HL-60/S4 (cell line): Measurements from ENCODE around the gene HDDC3.

ENCODE experiments used
- in situ Hi-C: fragments of 300-500 bp; cut with MboI; formaldehyde crosslinking; loops from 2 replicates; pipeline ENCODE4 v1.14.3; 2022; ENCODE audit warnings: low sequenced_read_pairs

HDDC3 gene

DNA sequence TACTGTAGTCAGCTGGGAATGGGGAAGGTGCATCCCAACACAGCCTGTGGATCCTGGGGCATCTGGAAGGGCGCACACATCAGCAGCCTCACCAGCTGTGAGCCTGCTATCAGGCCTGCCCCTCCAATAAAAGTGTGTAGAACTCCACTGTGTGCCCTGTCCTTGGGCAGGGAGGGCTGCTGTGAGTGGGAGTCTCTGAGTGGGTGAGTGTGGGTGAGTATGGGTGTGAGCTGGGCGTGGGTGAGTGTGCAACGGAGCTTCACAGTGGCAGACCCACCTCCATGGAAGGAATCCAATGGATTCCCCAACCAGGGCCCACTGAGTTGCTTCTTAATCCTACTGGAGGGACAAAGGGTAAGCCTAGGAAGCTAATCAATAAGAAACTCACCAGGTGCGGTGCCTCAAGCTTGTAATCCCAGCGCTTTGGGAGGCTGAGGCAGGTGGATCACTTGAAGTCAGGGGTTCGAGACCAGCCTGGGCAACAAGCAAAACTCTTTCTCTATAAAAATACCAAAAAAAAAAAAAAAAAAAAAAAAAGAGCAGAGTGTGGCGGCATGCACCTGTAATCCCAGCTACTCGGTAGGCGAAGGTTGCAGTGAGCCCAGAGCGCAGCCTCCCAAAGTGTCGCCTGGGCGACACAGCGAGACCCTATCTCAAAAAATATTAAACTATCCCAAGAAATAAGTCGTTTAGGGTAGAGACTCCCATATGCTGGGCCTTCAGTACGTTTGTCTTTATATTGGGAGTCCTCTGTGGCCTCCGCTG is 21.8 kb upstream of the HDDC3 start:
- in situ Hi-C loops, result no loop called here

DNA sequence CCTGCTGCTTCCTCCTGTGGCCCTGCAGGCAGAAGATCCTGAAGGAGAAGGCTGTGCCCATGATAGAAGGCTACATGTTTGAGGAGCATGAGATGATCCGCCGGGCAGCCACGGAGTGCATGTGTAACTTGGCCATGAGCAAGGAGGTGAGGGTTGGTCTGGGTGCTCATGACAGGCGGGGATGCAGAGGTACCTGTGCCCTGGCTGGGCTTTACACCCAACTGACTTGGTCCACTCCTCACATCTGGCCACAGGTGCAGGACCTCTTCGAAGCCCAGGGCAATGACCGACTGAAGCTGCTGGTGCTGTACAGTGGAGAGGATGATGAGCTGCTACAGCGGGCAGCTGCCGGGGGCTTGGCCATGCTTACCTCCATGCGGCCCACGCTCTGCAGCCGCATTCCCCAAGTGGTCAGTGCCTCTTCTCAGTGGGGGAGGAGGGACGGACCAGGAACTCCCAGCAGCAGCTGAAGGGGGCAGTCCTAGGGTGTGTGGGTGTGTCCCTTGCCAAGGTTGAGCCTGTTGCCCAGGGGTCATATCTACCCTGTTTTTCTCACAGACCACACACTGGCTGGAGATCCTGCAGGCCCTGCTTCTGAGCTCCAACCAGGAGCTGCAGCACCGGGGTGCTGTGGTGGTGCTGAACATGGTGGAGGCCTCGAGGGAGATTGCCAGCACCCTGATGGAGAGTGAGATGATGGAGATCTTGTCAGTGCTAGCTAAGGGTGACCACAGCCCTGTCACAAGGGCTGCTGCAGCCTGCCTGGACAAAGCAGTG is 20.7 kb upstream of the HDDC3 start:
- in situ Hi-C loops, result no loop called here

DNA sequence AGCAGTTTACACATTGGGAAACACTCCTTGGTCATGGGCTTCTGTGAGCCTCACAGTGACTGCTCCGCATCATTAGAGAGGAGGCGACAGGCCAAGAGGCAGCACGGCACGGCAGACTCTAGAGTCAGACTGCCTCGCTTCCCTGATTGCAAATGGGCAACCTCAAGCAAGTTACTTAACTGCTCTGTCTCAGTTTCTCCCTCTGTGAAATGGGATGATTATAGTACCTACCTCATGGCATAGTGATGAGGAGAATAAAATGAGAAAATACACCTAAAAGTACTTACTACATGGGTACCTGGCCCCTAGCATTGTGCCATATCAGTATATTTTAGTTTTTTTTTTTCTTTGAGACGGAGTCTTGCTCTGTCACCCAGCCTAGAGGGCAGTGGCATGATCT is 18.3 kb upstream of the HDDC3 start:
- in situ Hi-C loops, result no loop called here

DNA sequence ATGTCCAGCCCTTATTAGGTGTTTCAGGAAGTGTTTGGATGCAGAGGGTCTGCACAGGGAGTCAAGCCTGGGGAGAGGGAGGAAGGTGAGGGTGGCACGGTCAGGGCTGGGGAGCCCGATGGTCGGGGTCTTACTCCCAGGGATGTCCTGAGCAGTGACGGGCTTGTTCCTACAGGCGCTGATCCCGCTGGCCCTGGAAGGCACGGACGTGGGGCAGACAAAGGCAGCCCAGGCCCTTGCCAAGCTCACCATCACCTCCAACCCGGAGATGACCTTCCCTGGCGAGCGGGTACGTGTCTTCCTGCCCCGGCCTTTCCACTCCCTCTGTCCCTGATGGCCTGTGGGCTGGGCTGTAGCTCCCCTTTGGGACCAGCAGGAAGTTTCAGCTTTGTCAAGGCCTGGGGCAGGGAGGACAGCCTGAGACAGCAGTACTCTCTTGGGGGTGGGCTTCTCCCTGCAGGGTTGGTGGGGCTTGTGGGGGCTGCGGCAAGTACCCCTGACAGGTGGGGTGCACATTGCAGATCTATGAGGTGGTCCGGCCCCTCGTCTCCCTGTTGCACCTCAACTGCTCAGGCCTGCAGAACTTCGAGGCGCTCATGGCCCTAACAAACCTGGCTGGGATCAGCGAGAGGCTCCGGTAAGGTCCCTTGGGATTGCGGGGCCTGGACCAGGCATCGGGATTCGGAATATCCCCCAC is 17.8 kb upstream of the HDDC3 start:
- in situ Hi-C loops, result no loop called here

DNA sequence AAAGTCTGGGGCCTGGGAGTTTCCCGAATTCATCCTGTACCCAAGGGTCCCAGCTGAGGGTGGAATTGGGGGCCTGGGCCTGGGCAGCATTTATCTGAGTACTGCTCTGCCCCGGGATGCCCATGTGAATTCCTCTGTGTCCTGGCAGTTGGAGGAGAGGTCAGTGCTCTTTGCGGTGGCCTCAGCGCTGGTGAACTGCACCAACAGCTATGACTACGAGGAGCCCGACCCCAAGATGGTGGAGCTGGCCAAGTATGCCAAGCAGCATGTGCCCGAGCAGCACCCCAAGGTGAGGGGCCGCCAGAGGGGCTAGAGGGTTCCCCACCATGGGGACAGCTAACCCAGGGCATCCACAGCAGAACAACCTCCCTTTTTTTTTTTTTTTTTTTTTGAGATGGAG is 16.2 kb upstream of the HDDC3 start:
- in situ Hi-C loops, result no loop called here

DNA sequence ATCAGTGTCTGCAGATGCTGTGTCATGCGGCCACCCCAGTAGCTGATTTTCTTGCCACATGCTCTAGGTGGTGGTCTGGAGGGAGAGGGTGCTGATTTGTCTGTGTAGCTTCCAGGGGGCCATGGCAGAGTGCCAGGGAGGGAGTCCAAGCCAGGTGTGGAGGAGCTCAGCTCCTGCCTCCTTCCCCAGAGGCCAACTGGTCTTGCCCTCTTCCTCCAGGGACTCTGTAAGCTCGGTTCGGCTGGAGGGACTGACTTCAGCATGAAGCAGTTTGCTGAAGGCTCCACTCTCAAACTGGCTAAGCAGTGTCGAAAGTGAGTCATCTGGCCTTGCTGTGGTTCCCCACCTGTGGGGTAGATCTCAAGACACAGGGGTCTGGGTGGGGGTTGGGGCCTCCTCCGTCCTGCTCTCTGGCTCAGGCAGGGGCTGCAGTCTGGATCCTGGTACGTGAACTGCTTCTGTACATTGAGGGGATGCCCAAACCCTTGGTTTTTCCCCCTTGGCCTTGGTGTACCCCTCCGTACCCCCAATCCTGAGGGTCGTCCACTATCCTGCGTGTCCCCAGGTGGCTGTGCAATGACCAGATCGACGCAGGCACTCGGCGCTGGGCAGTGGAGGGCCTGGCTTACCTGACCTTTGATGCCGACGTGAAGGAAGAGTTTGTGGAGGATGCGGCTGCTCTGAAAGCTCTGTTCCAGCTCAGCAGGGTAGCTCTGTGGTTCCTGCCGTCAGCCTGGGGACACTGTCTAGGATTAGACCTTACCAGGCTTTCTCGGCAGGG is 15.4 kb upstream of the HDDC3 start:
- in situ Hi-C loops, result no loop called here

DNA sequence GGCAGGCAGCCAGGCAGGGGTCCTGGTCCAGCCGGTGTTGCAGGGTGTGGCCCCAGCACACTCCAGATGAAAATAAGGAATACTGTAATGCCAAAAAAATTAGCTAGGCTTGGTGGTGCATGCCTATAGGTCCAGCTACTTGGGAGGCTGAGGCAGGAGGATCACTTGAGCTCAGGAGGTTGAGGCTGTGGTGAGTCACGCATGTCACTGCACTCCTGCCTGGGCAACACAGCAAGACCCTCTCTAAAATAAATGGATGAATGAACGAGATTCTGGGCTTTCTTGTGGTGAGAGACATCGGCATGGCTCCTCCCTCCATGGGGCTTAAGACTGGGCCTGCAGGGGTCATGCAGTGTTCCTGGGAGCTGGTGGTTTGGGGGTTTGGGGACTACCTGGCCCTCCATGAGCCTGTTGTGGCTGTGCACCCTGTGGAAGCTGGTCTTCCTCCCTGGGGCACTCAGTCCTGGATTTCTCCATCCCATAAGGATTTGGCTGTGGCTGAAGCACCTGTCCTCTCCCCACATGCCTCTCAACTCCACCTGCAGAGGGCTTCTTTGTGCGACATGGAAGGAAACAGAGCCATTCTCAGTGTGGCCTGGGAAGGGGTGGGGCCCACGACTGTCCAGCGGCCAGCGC is 14.7 kb upstream of the HDDC3 start:
- in situ Hi-C loops, result no loop called here

DNA sequence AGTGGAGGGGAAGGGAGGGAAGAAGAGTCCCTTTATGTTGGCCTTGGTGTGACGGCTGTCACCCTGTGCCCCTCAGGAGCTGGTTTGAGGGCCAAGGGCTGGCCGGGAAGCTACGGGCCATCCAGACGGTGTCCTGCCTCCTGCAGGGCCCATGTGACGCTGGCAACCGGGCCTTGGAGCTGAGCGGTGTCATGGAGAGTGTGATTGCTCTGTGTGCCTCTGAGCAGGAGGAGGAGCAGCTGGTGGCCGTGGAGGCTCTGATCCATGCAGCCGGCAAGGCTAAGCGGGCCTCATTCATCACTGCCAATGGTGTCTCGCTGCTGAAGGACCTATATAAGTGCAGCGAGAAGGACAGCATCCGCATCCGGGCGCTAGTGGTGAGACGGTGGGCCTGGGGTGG is 14.2 kb upstream of the HDDC3 start:
- in situ Hi-C loops, result no loop called here

DNA sequence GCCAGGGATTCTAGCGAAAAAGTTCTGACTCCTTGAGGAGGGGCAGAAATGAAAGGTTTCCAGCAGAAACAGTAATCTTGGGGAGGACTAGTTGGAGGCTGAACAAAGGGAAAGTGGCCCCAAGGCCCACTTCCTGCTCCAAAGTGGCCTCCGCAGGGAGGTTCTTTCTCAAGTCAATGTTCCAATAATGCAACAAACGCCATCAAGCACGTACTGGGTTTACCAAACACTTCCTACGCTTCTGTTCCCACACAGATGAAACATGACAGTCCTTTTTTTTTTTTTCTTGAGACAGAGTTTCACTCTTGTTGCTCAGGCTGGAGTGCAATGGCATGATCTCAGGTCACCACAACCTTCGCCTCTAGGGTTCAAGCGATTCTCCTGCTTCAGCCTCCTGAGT is 12.7 kb upstream of the HDDC3 start:
- in situ Hi-C loops, result no loop called here

DNA sequence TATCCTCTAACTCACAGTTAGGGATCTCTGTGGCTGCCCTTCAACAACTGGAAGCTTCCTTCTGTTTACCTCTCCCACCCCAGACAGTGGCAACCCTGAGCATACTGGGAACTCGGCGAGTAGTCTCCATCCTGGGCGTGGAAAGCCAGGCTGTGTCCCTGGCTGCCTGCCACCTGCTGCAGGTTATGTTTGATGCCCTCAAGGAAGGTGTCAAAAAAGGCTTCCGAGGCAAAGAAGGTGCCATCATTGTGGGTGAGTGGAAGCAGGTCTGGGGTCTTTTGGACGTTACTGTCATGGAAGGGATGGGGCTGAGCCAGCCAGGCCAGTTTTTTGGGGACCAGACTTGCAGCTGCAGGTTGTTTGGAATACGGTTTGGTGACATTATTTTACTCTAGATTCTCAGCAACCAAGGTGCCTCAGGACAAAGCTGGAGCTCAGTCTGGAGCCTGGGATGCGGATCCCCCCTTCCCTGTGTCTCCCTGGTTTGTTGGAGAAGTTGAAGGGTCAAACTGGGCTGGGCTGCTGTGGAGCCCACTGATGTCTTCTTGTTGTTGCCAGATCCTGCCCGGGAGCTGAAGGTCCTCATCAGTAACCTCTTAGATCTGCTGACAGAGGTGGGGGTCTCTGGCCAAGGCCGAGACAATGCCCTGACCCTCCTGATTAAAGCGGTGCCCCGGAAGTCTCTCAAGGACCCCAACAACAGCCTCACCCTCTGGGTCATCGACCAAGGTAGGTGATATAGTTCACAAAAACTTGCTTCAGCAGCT is 10.2 kb upstream of the HDDC3 start:
- in situ Hi-C loops, result no loop called here

DNA sequence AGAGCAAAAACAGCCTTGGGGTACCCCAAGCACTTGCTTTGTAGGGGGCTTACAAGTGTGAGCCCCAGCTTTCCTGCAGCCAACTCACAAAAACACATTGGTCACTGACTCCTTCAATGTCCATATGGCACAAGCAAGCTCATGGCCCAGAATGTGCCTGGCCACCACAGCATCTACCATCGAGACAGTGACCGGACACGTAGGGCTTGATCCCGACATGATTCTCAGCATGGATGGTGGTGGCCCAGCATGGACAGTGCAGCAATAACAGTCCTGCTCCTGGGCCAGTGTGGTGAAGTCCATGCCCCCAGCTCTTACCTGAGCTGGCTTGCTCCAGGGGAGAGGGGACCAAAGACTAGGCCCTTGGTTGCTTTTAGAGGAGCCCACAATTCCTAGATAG is 8.7 kb upstream of the HDDC3 start:
- in situ Hi-C loops, result no loop called here

DNA sequence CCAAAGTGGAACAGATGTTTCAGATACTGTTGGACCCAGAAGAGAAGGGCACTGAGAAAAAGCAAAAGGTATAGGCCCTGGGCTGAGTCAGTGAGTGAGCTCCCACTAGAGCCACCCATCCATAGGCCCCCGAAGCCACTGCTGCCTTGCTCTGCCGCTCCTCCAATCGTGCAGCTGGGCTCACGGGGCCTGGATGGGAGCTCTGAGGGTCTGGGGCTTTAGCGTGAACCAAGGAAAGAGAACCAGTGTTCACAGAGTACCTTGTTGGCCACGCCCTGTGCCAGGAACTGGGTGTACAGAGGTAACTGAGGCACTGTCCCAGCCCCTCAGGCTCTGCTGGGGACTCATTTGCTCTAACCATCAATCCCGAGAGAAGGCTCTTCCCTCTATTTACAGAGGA is 7.4 kb upstream of the HDDC3 start:
- in situ Hi-C loops, result no loop called here

DNA sequence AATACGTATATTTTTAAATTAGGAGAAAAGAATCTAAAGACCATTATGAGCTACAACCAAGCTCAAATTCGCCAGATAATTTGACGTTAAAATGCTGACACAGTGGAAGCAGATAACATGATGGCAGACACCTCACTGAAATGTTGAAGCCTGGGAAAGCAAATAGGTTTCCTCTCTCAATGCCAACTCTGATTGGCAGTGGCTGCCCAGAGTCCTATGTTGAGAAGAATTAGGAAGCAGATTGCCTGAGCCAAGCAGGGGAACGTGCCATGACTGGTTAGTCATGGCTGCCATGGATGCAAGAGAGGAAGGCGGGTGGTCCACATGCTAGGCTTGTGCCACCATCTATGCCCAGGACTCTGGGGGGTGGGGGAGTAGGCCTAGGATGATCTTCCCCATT is 5.9 kb upstream of the HDDC3 start:
- in situ Hi-C loops, result no loop called here

DNA sequence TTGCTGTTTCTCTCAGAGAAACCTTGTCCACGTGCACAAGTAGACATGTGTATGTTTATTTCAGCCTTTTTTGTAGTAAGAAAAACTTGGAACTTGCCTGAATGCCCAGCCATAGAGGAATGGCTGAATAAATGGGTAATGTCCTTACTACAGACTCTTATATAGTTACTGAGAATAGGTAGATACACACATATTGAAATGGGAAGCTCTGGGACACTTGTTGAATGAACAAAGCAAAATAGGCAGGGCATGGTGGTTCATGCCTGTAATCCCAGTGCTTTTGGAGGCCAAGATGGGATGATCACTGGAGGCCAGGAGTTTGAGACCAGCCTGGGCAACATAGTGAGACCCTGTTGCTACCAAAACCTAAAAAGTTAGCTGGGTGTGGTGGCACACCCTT is 4.5 kb upstream of the HDDC3 start:
- in situ Hi-C loops, result no loop called here

DNA sequence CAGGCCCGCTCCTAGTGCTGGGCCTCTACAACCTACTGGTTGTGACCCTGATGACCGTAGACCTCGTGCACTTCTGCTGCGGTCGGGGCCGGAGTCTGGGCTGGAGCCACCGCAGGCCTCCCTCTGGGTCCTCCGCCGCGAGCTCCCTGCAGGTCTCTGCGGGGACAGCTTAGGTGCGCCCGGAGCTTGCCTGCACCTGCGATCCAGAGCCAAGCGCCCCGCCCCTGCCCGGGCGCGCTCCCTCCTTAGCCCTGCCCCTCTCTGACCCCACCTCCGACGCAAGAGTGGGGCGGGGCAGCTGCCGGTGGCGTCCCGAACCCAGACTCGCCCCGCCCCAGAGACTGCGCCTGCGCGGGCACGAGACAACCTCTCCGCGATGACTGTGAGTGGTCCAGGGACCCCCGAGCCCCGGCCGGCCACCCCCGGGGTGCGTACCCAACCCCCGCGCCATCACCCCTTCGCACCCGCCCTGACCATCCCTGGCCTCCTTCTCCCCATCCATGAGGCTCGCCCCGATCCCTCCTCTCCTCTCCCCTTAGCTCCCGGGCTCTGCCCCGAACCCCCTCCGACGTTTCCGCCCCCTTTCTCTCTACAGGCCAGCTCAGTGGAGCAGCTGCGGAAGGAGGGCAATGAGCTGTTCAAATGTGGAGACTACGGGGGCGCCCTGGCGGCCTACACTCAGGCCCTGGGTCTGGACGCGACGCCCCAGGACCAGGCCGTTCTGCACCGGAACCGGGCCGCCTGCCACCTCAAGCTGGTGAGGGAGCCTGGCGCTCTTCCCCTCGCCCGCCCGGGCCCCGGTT is 2.8 kb upstream of the HDDC3 start, which contains the start of gene UNC45A:
Gene UNC45A (plus strand): TSS at position 337 of the 803 bp plus-strand sequence. CDS start 40 bp downstream, at position 377.
- in situ Hi-C loops, result no loop called here

DNA sequence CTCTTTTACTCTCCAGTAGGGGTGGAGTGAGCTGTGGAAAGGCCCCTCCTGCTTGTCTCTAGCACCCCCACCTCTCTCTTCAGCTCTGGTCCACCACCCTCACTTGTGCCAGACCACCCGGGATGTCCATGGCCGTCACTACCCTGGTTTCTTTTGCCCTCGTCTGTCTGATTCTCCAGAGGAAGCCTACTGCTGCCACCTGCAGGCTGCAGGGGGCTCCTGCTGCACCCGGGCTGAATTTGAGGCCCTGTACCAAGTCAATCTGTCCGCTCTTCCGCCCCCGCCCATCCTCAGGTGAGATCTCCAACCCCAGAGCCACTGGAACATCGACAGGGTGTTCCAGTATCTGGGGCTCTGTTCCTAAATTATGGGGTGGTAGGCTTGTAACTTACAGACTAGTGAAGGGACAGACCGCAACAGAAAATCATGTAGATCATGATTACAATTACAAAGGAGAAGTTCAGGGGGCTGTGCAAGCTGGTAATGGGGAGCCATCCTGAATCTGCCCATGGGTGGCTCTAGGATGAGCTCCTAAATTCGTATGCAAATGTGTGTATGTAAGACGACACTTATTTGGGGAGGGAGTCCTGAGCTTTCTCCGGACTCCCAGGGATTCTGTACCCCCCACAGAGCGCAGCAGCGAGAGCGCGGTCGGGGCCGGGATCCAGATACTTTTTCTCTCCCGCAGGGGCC is 2.1 kb upstream of the HDDC3 start:
- in situ Hi-C loops, result no loop called here

DNA sequence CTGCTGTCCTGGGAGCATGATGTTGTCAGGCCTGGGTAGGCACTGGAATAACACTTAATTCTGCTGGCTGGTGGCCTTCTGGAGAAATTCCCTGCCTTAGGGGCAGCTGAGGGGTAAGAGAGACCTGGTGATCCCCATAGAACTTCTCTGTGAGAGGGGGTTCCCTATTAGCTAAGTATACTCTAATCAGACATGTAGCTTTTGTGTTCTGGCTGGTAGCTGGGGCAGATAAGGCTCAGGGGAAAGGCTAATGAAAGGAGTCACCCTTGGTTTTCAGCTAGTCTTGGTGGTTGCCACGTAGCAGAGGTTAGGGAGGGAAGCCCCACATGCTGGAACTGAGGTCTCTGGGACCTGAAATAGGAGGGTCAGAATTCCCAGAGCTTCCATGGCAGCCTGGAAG is 952 bp upstream of the HDDC3 start:
- in situ Hi-C loops, result no loop called here

DNA sequence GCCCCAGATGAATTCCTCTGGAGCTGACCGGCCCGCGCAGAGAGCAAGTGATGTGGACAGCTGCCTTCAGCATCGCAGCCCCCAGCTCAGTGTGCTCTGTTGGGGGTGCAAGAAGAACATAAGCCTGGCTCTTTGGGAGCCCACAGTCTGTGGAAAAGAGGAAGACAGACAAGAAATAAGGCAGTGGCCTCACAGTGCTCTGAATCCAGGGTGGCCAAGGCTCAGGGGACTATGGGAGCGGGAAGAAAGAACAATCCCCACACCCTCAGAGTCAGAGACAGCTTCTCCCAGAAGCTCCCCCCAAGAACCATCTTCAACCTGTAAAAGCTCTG is 277 bp upstream of the HDDC3 start:
- in situ Hi-C loops, result no loop called here

DNA sequence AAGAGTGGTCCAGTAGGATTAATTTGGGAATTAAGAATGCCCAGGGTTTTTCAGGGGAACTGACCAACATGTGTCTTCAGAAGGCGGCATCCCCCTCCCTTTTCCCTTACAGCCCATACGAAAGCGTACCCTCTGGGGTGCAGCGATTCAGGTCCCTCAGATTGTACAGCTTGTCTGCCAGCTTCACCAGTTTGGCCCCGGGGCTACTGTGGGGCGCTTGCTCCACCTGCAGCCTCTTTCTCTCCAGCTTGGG is 848 bp downstream of the HDDC3 start:
- in situ Hi-C loops, result no loop called here
